A549 (cell line): ENCODE data around the gene ACOX1. TPM values are rescaled to one million over a fixed set of nuclear protein-coding genes. Genes with fewer than 3 reads are reported as not detected.

Experiments
- ATAC-seq, 2 experiments: fragments of 200-7000 bp in 1 of 2; fragments of >200 bp in 1 of 2; cut with Nextera tagmentation in 1 of 2; cut with Tn5 transposase in 1 of 2; 3 replicates each; pipeline versions ENCODE4 v1.8.0 to v1.9.1; 2018 to 2020; ENCODE audit warnings: mild to moderate bottlenecking in 1 of 2, moderate library complexity in 1 of 2
- CTCF ChIA-PET: fragments of 300-600 bp; sonication (Branson Sonifier 250); formaldehyde crosslinking; extraction: SDS; loops from one replicate; lab custom pipeline; 2021; ENCODE audit warnings: antibody characterized with exemption, inconsistent platforms; lab: Yijun Ruan, JAX
- POLR2A ChIA-PET: fragments of 350-600 bp; formaldehyde crosslinking; extraction: SDS; loops from one replicate; lab custom pipeline; 2021; ENCODE audit warnings: antibody characterized with exemption, inconsistent platforms; lab: Yijun Ruan, JAX
- DNase-seq, 2 experiments: peaks; one replicate each; pipeline versions ENCODE4 v3.0.0 to v3.0.0-alpha.2; 2011 to 2016; ENCODE audit warnings: low read depth in 1 of 2, low spot score in 1 of 2
- FAIRE-seq: peaks from 2 replicates; lab custom pipeline; 2011; peaks lifted over from hg19 to GRCh38; lab: Jason Lieb, UNC
- H3K27ac ChIP-seq, 2 experiments: fragments of >200 bp; sonication (Bioruptor Twin); formaldehyde crosslinking; 3 replicates each; pipeline ENCODE4 v1.5.1; 2016 to 2017
- H3K4me1 ChIP-seq: fragments of >200 bp; sonication (Bioruptor Twin); formaldehyde crosslinking; 3 replicates; pipeline ENCODE4 v1.6.1; 2016
- H3K4me2 ChIP-seq: fragments of >200 bp; sonication (Bioruptor Twin); formaldehyde crosslinking; 3 replicates; pipeline ENCODE4 v1.6.1; 2016
- H3K4me3 ChIP-seq: fragments of >200 bp; sonication (Bioruptor Twin); formaldehyde crosslinking; 3 replicates; pipeline ENCODE4 v1.5.1; 2016
- H3K9me3 ChIP-seq: fragments of >200 bp; sonication (Bioruptor Twin); formaldehyde crosslinking; 3 replicates; pipeline ENCODE4 v1.6.1; 2016
- ATOH8 ChIP-seq: fragments of 250-450 bp; sonication (Bioruptor Pico); IDR thresholded peaks from 2 replicates; pipeline ENCODE4 v1.5.0; 2020; ENCODE audit warnings: low read depth, mild to moderate bottlenecking, moderate library complexity
- CEBPB ChIP-seq, 2 experiments: fragments of >200 bp in 1 of 2; sonication (Bioruptor Twin) in 1 of 2; formaldehyde crosslinking in 1 of 2; IDR thresholded peaks; 2 replicates each; pipeline ENCODE4 v1.6.1; 2012 to 2016
- EHMT2 ChIP-seq: fragments of 200-600 bp; sonication (generic); IDR thresholded peaks from 2 replicates; pipeline ENCODE4 v1.6.1; 2016; ENCODE audit warnings: antibody characterized with exemption, low read depth, mild to moderate bottlenecking, moderate library complexity
- EP300 ChIP-seq, 2 experiments: fragments of >200 bp; sonication (Bioruptor Twin); formaldehyde crosslinking; IDR thresholded peaks; 2 replicates in 1 of 2; 3 replicates in 1 of 2; pipeline ENCODE4 v1.6.1; 2016 to 2017
- ESRRA ChIP-seq: fragments of 150-350 bp; IDR thresholded peaks from 2 replicates; pipeline ENCODE4 v1.6.1; 2014; ENCODE audit warnings: mild to moderate bottlenecking, low read length, borderline replicate concordance
- FOSL2 ChIP-seq, 2 experiments: fragments of 450-650 bp in 1 of 2; fragments of >200 bp in 1 of 2; sonication (Bioruptor Twin) in 1 of 2; formaldehyde crosslinking; IDR thresholded peaks; 2 replicates each; pipeline versions ENCODE4 v1.5.0 to v1.6.1; 2016 to 2020; ENCODE audit warnings: mild to moderate bottlenecking in 1 of 2, moderate library complexity in 1 of 2
- HDAC2 ChIP-seq: fragments of 200-600 bp; sonication (generic); IDR thresholded peaks from 2 replicates; pipeline ENCODE4 v1.6.1; 2016
- HES2 ChIP-seq: fragments of >200 bp; sonication (Bioruptor Twin); formaldehyde crosslinking; IDR thresholded peaks from 2 replicates; pipeline ENCODE4 v1.6.1; 2016
- HEYL ChIP-seq: fragments of 250-450 bp; sonication (Bioruptor Pico); IDR thresholded peaks from 2 replicates; pipeline ENCODE4 v1.8.0; 2021; ENCODE audit warnings: mild to moderate bottlenecking, moderate library complexity
- HOXB13 ChIP-seq: fragments of 250-450 bp; sonication (Bioruptor Pico); IDR thresholded peaks from 2 replicates; pipeline ENCODE4 v1.5.0; 2020; ENCODE audit warnings: low read depth, mild to moderate bottlenecking, moderate library complexity
- JUNB ChIP-seq: fragments of >200 bp; sonication (Bioruptor Twin); formaldehyde crosslinking; IDR thresholded peaks from 2 replicates; pipeline ENCODE4 v1.6.1; 2016
- KDM5A ChIP-seq: fragments of 200-600 bp; sonication (generic); IDR thresholded peaks from 2 replicates; pipeline ENCODE4 v1.6.1; 2016; ENCODE audit warnings: antibody characterized with exemption, mild to moderate bottlenecking
- MAZ ChIP-seq: fragments of 150-350 bp; IDR thresholded peaks from 2 replicates; pipeline ENCODE4 v1.6.1; 2014; ENCODE audit warnings: antibody characterized with exemption, low read depth, low read length, borderline replicate concordance
- MYC ChIP-seq: IDR thresholded peaks from 2 replicates; pipeline ENCODE4 v1.6.1; 2012; ENCODE audit warnings: mild to moderate bottlenecking, inconsistent platforms, low read length, improper control_type of control experiment, borderline replicate concordance
- NR3C1 ChIP-seq: fragments of >200 bp; sonication (Bioruptor Twin); formaldehyde crosslinking; IDR thresholded peaks from 3 replicates; pipeline ENCODE4 v1.6.1; 2017
- POLR2A ChIP-seq: IDR thresholded peaks from 2 replicates; pipeline ENCODE4 v1.6.1; 2012; ENCODE audit warnings: mild to moderate bottlenecking, low read length
- RARB ChIP-seq: fragments of 250-450 bp; sonication (Bioruptor Pico); IDR thresholded peaks from 2 replicates; pipeline ENCODE4 v1.8.0; 2021; ENCODE audit warnings: mild to moderate bottlenecking, moderate library complexity
- RNF2 ChIP-seq: fragments of 200-600 bp; sonication (generic); IDR thresholded peaks from 2 replicates; pipeline ENCODE4 v1.6.1; 2016; ENCODE audit warnings: low read depth, mild to moderate bottlenecking, antibody characterized with exemption, moderate library complexity, borderline replicate concordance
- SREBF2 ChIP-seq: fragments of 450-650 bp; IDR thresholded peaks from 2 replicates; pipeline ENCODE4 v1.6.1; 2014; ENCODE audit warnings: mild to moderate bottlenecking, moderate library complexity
- TP53 ChIP-seq: fragments of 250-450 bp; sonication (Bioruptor Pico); IDR thresholded peaks from 2 replicates; pipeline ENCODE4 v1.5.0; 2021; ENCODE audit warnings: mild to moderate bottlenecking, moderate library complexity
- ZC3H11A ChIP-seq: fragments of 450-650 bp; IDR thresholded peaks from 2 replicates; pipeline ENCODE4 v1.6.1; 2014; ENCODE audit warnings: antibody characterized with exemption, mild to moderate bottlenecking
- ZSCAN20 ChIP-seq: fragments of 250-450 bp; sonication (Bioruptor Pico); IDR thresholded peaks from 2 replicates; pipeline ENCODE4 v1.8.0; 2022; ENCODE audit warnings: mild to moderate bottlenecking, moderate library complexity
- WGBS: methylation state at CpG from one replicate; pipeline ENCODE4 v1.1.6; 2017; ENCODE audit errors: missing lambda C conversion rate; 5-methylcytosine and 5-hydroxymethylcytosine counted together
- polyA plus RNA-seq, 4 experiments: library from polyadenylated mRNA; depleted of rRNA in 3 of 4; stranded (reverse); fragments of >200 nt; fragmentation: RNase III in 1 of 4; extraction: RNeasy Plus Mini Kit Qiagen cat#74134 plus additional on column Dnase treatment in 1 of 4; gene quantifications; 2 replicates in 3 of 4; 3 replicates in 1 of 4; pipeline ENCODE4 v1.2.3, GENCODE V29; 2011 to 2017
- TF ChIP-seq, protein P1 (sequence below): fragments of 250-450 bp; sonication (Bioruptor Pico); IDR thresholded peaks from 2 replicates; pipeline ENCODE4 v1.5.0; 2021; ENCODE audit warnings: mild to moderate bottlenecking, moderate library complexity, borderline replicate concordance

ACOX1 gene
- polyA plus RNA-seq, 2 of the 4 experiments (the other 2 are of a cell fraction): 17.9 to 31.1 TPM

GRCh38 chr17:76019833-76020467 lies 41.0 kb upstream of the ACOX1 start:
- no peak overlapping the region for H3K4me2 ChIP-seq
- no peaks in the 10 kb centered on the region for H3K9me3 ChIP-seq
- no peak overlapping the region for H3K27ac ChIP-seq
- TF ChIP-seq RARB (CRISPR knock-in tag): no peak
- no peak for TF ChIP-seq FOSL2 (IDR thresholded peaks at IDR 0.05)
- TF ChIP-seq FOSL2 (CRISPR knock-in tag; IDR thresholded peaks at IDR 0.05): no peak
- TF ChIP-seq EP300 (IDR thresholded peaks at IDR 0.05): no peak
- no peak for TF ChIP-seq EHMT2
- no peak for TF ChIP-seq ESRRA
- TF ChIP-seq, all 56 proteins: peak for 0
- CTCF ChIA-PET: interaction anchor here (0.7 to 18.5 kb wide), 9 partner anchors 17 to 283 kb away, joined by 3 to 408 read pairs (median 4); partner anchors contain the start of genes CDK3 and EVPL
- no peak for DNase-seq
- Histone ChIP-seq H3K4me1 (no peaks in the 10 kb centered on the region), H3K4me3 (no peak overlapping the region)
- POLR2A ChIA-PET: interaction anchor here (1.3 kb wide), 1 partner anchor 52 kb away, joined by 4 read pairs; the partner anchor contains the start of gene SRP68
- WGBS: 91% methylated on average over 6 of the region's 6 CpGs
- no peak for ATAC-seq
- peak; percentile 54 for FAIRE-seq

DNA sequence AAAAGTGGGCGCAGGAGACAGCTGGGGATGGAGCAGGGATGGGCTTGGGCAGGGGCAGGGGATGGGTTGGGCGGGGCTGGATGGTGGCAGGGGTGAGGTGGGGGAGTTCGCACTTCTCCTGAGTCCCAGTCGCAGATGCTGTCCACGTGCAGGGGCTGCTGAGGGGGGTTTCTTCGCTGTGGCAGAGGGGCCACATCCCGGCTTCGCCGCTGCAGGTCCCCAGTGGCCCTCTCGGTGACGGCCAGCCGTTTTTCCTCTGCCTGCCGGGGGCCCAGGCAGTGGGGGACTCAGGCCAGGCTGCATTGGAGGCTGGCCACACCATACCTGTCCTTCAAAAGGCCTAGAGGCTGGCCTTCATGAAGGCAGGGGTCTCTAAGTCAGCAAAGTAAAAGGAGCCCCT lies 39.8 kb upstream of the ACOX1 start:
- ChIA-PET CTCF (interaction anchor here (1.3 to 18.5 kb wide), 8 partner anchors 18 to 284 kb away, joined by 3 to 408 read pairs (median 8); partner anchors contain the start of genes CDK3 and EVPL), POLR2A (no interaction called here)
- no peak for DNase-seq
- no peak for FAIRE-seq
- Histone ChIP-seq H3K4me3 (no peak overlapping the region), H3K9me3 (no peaks in the 10 kb centered on the region), H3K4me1 (no peaks in the 10 kb centered on the region), H3K4me2 (no peak overlapping the region), H3K27ac (no peak overlapping the region)
- no peak for ATAC-seq
- WGBS: 94% methylated on average over 12 of the region's 13 CpGs
- TF ChIP-seq TP53 (CRISPR knock-in tag) (no peak), MYC (no peak), CEBPB (IDR thresholded peaks at IDR 0.05) (no peak), KDM5A (no peak), SREBF2 (no peak), HES2 (no peak)
- TF ChIP-seq, all 56 proteins: peak for 0

- no peak for ATAC-seq
- TF ChIP-seq HOXB13 (CRISPR knock-in tag) (no peak), ESRRA (no peak), ZC3H11A (no peak), JUNB (no peak), ATOH8 (no peak), NR3C1 (no peak), MAZ (no peak), ZSCAN20 (no peak), POLR2A (no peak), KDM5A (no peak), RNF2 (no peak), HDAC2 (no peak), HEYL (no peak)
- TF ChIP-seq, protein P1, sequence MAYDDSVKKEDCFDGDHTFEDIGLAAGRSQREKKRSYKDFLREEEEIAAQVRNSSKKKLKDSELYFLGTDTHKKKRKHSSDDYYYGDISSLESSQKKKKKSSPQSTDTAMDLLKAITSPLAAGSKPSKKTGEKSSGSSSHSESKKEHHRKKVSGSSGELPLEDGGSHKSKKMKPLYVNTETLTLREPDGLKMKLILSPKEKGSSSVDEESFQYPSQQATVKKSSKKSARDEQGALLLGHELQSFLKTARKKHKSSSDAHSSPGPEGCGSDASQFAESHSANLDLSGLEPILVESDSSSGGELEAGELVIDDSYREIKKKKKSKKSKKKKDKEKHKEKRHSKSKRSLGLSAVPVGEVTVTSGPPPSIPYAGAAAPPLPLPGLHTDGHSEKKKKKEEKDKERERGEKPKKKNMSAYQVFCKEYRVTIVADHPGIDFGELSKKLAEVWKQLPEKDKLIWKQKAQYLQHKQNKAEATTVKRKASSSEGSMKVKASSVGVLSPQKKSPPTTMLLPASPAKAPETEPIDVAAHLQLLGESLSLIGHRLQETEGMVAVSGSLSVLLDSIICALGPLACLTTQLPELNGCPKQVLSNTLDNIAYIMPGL (CRISPR knock-in tag): no peak
- WGBS: 94% methylated on average over 8 of the region's 11 CpGs
- ChIA-PET CTCF (interaction anchor here (0.9 to 18.5 kb wide), 7 partner anchors 18 to 281 kb away, joined by 3 to 408 read pairs (median 5); partner anchors contain the start of genes CDK3, EVPL and MRPL38), POLR2A (no interaction called here)
- no peak overlapping the region for H3K27ac ChIP-seq
- H3K4me1 ChIP-seq: no peaks in the 10 kb centered on the region
- H3K9me3 ChIP-seq: no peaks in the 10 kb centered on the region
- FAIRE-seq: no peak
- H3K4me2 ChIP-seq: no peak overlapping the region
- DNase-seq: no peak
- H3K4me3 ChIP-seq: no peak overlapping the region
These were observed 39.3 kb upstream of the ACOX1 start for GRCh38 chr17:76018340-76018680.
